ENCODE results near the gene SLAMF7. TPM values are rescaled to one million over a fixed set of nuclear protein-coding genes. Genes with fewer than 3 reads are reported as not detected.

The SLAMF7 gene
- total RNA-seq, 1 donor from 2014 or later = not detected

- no peaks in the 10 kb centered on the region for H3K27me3 Mint-ChIP-seq (ENCODE audit: unreplicated experiment)
- H3K27ac Mint-ChIP-seq (ENCODE audit: unreplicated experiment) = no peak overlapping the region
- no peak overlapping the region for H3K4me3 Mint-ChIP-seq (ENCODE audit: unreplicated experiment)
- no peak for DNase-seq (ENCODE audit: extremely low spot score, unreplicated experiment)
- no peaks in the 10 kb centered on the region for H3K9me3 Mint-ChIP-seq (ENCODE audit: unreplicated experiment)
- H3K36me3 Mint-ChIP-seq (ENCODE audit: unreplicated experiment) = no peaks in the 10 kb centered on the region
- no peaks in the 10 kb centered on the region for H3K4me1 Mint-ChIP-seq (ENCODE audit: unreplicated experiment)
- TF ChIP-seq, protein P1, sequence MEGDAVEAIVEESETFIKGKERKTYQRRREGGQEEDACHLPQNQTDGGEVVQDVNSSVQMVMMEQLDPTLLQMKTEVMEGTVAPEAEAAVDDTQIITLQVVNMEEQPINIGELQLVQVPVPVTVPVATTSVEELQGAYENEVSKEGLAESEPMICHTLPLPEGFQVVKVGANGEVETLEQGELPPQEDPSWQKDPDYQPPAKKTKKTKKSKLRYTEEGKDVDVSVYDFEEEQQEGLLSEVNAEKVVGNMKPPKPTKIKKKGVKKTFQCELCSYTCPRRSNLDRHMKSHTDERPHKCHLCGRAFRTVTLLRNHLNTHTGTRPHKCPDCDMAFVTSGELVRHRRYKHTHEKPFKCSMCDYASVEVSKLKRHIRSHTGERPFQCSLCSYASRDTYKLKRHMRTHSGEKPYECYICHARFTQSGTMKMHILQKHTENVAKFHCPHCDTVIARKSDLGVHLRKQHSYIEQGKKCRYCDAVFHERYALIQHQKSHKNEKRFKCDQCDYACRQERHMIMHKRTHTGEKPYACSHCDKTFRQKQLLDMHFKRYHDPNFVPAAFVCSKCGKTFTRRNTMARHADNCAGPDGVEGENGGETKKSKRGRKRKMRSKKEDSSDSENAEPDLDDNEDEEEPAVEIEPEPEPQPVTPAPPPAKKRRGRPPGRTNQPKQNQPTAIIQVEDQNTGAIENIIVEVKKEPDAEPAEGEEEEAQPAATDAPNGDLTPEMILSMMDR (IDR thresholded peaks at IDR 0.05) = no peak
Observed at GRCh38 chr1:160744199-160744851, 5.3 kb downstream of the SLAMF7 start.

- Mint-ChIP-seq H3K36me3 (ENCODE audit: unreplicated experiment) (no peaks in the 10 kb centered on the region), H3K27me3 (ENCODE audit: unreplicated experiment) (no peaks in the 10 kb centered on the region), H3K9me3 (ENCODE audit: unreplicated experiment) (no peaks in the 10 kb centered on the region), H3K27ac (ENCODE audit: unreplicated experiment) (no peak overlapping the region), H3K4me3 (ENCODE audit: unreplicated experiment) (no peak overlapping the region), H3K4me1 (ENCODE audit: unreplicated experiment) (no peaks in the 10 kb centered on the region)
- TF ChIP-seq, protein P1 (IDR thresholded peaks at IDR 0.05) = no peak
- no peak for DNase-seq (ENCODE audit: extremely low spot score, unreplicated experiment)
Observed at GRCh38 chr1:160744852-160745520, 5.9 kb downstream of the SLAMF7 start.

DNA sequence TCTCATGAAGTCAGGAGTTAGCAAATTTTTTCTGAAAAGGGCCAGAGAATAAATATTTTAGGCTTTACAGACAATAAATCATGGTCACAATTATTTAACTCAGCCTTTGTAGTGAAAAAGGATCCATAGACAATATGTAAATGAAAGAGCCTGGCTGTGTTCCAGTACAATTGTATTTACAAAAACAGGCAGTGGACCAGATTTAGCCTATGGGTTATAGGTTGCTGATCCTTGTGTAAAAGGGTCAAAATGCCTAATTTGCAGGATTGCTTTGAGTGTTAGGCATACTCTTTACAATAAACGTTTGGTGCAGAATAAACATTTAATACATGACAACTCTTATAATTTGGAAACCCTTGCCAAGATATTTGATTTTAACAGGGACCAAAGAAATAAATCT, 6.5 kb downstream of the SLAMF7 start:
- no peaks in the 10 kb centered on the region for H3K9me3 Mint-ChIP-seq (ENCODE audit: unreplicated experiment)
- H3K4me3 Mint-ChIP-seq (ENCODE audit: unreplicated experiment) = no peak overlapping the region
- H3K27ac Mint-ChIP-seq (ENCODE audit: unreplicated experiment) = no peak overlapping the region
- DNase-seq (ENCODE audit: extremely low spot score, unreplicated experiment) = no peak
- TF ChIP-seq, protein P1 (IDR thresholded peaks at IDR 0.05) = no peak
- H3K27me3 Mint-ChIP-seq (ENCODE audit: unreplicated experiment) = no peaks in the 10 kb centered on the region
- H3K36me3 Mint-ChIP-seq (ENCODE audit: unreplicated experiment) = no peaks in the 10 kb centered on the region
- no peaks in the 10 kb centered on the region for H3K4me1 Mint-ChIP-seq (ENCODE audit: unreplicated experiment)

- Mint-ChIP-seq H3K27me3 (ENCODE audit: unreplicated experiment) (no peaks in the 10 kb centered on the region), H3K36me3 (ENCODE audit: unreplicated experiment) (no peaks in the 10 kb centered on the region), H3K4me1 (ENCODE audit: unreplicated experiment) (no peaks in the 10 kb centered on the region), H3K4me3 (ENCODE audit: unreplicated experiment) (no peak overlapping the region), H3K9me3 (ENCODE audit: unreplicated experiment) (no peaks in the 10 kb centered on the region), H3K27ac (ENCODE audit: unreplicated experiment) (no peak overlapping the region)
- DNase-seq (ENCODE audit: extremely low spot score, unreplicated experiment) = no peak
- TF ChIP-seq, protein P1 (IDR thresholded peaks at IDR 0.05) = no peak
Observed at GRCh38 chr1:160746836-160747500, 7.9 kb downstream of the SLAMF7 start.

DNA sequence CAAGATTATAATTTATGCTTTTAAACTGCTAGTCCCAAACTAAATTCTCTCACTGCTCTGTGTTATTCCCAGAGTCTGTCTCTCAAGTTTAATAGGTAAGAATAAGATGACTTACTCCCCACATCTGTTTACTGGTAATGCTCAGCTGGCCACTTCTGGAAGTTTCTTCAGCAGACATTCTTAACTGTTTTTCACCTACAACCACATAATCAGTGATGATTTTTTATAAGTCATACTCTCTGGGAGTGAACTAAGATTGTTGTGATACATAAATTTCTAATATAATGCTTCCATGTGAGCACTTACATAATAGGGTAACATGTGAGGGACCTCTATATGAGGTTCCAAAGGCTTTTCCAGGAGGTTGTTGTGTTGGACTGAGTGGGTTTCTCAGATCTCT, 8.7 kb downstream of the SLAMF7 start:
- H3K4me1 Mint-ChIP-seq (ENCODE audit: unreplicated experiment) = no peaks in the 10 kb centered on the region
- TF ChIP-seq, protein P1 (IDR thresholded peaks at IDR 0.05) = no peak
- no peaks in the 10 kb centered on the region for H3K36me3 Mint-ChIP-seq (ENCODE audit: unreplicated experiment)
- no peak overlapping the region for H3K4me3 Mint-ChIP-seq (ENCODE audit: unreplicated experiment)
- no peaks in the 10 kb centered on the region for H3K27me3 Mint-ChIP-seq (ENCODE audit: unreplicated experiment)
- H3K27ac Mint-ChIP-seq (ENCODE audit: unreplicated experiment) = no peak overlapping the region
- H3K9me3 Mint-ChIP-seq (ENCODE audit: unreplicated experiment) = no peaks in the 10 kb centered on the region
- no peak for DNase-seq (ENCODE audit: extremely low spot score, unreplicated experiment)

All from osteocyte (in vitro differentiated cells).